NOMO-1 treated with DMSO at 0.1 percent for 48 hours (cell line): ENCODE data around the gene PHF13.
"Not testable (repeated sequence)": the region's sequence is repeated elsewhere in the genome, so short reads cannot be mapped to it uniquely, and the experiment has no call there.

Source experiments
- DNase-seq: peaks from one replicate; lab custom pipeline; 2025; ENCODE audit not compliant: unreplicated experiment; lab: John Stamatoyannopoulos, UW

Gene PHF13

GRCh38 chr1:6586404-6586816 is 27.1 kb upstream of the PHF13 start:
- DNase-seq = no peak

- DNase-seq = no peak
Measured at GRCh38 chr1:6587261-6588005, 26.1 kb upstream of the PHF13 start.

DNA sequence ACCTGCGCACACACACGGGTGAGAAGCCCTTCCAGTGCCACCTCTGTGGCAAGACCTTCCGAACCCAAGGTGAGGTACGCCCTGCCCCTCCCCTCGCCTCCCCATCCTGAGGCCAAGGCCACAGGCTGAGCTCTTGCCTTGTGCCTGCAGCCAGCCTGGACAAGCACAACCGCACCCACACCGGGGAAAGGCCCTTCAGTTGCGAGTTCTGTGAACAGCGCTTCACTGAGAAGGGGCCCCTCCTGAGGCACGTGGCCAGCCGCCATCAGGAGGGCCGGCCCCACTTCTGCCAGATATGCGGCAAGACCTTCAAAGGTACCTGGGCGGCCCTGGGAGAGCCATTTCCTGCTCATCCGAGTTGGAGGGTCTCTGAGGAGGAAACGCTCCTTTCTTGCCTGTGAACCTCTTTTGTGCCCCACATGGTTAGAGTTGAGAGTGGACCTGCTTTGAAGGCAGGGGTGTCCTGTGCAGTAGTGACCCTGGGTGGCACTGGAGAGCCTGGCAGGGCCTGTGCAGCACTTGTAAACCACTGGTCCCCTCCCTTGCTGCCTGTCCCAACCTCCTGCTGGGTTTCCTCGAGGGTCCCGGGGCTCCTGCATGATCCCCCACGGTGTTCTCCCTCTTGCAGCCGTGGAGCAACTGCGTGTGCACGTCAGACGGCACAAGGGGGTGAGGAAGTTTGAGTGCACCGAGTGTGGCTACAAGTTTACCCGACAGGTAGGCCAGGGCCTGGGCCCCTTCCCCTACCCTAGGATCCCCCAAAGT is 25.2 kb upstream of the PHF13 start:
- no peak for DNase-seq

- DNase-seq = no peak
Measured at GRCh38 chr1:6588893-6589520, 24.5 kb upstream of the PHF13 start.

GRCh38 chr1:6590046-6590445 is 23.5 kb upstream of the PHF13 start:
- DNase-seq = no peak

DNA sequence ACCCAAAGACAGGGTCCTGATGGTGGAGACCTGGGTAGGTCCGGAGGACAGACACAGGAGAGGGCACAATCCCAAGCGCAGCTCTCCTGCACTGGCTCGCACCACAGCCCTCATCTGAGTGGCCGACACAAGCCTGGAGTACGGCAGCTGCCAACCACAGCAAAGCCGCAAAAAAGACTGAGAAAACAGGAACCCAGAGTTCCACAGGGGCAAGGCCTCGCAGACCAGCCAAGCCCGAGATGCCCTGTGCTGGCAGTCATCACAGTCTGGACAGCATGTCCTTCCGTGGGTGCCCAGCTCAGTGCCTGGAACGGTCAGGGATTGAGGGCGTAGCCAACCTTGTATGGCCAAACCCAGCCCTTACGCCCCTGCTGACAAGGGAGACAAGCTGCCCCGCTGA is 22.3 kb upstream of the PHF13 start:
- peak; percentile 61 for DNase-seq

- no peak for DNase-seq
Measured at GRCh38 chr1:6591644-6592043, 21.9 kb upstream of the PHF13 start.

GRCh38 chr1:6592441-6592840 is 21.1 kb upstream of the PHF13 start:
- DNase-seq = no peak

- no peak for DNase-seq
Measured at GRCh38 chr1:6592865-6593593, 20.5 kb upstream of the PHF13 start.

DNA sequence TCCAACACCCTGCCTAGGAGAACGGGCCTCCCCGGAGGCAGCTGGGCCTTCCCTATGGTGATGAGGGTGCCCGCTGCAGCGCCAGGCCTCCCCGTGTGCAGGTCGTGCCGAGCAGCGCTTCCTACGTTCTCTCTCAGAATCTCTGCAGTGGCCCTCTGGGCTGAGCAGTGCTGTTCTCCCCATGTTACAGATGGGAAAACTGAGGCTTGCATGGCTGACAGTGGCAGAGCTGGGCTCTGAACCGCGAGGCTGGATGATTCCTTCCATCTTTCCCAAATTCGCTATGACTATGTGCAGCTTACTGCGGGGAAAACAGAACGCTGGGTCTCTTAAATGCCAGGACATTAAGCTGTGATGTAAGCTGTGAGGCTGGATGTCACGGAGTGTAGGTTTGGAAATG is 19.7 kb upstream of the PHF13 start:
- DNase-seq = no peak

DNA sequence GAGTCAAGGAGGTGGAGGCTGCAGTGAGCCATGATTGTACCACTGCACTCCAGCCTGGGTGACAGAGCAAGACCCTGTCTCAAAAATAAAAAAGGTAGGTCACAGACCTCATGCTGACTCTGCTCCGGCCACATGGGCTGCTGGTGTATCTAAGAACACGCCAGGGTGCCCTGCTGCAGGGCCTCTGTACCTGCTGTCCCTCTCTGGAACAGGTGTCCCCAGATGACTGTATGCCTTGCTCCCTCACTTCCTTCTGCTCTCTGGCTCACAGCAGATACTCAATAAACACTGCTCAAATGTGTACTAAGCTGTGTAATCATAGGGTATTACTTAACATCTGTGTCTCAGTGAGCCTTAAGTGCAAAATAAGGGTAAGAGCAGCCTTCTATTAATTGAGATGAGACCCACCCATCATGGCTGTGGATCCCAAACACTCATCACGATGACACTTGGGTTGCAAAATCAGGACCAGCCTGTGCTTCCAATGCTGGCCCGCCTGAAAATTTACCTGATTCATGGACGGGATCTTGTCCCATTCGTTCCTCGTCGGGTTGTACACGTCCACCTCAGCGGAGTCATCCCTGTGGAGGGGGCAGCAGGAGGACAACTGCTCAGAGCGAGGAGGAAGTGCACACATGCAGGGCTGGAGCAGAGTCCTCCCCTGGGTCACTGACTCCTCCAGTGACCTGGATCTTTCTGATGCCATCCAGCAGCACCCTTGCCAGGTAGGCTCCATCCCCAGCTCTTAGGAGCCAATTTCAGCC is 18.4 kb upstream of the PHF13 start:
- no peak for DNase-seq

DNA sequence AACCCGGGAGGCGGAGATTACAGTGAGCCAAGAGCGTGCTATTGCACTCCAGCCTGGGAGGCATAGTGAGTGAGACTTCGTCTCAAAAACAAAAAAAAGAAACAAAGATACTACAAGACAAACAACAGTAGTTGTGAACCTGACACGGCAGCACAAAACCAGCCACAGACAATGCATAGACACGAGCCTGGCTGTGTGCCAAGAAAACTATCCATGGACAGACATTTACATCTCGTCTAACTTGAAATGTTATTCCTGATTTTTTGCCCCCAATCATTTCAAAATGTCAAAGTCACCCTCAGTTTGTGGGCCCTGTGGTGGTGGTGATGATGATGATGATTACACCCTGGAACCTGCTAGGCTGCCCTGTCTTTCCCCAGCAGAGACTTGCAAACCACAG is 17.2 kb upstream of the PHF13 start:
- no peak for DNase-seq

DNA sequence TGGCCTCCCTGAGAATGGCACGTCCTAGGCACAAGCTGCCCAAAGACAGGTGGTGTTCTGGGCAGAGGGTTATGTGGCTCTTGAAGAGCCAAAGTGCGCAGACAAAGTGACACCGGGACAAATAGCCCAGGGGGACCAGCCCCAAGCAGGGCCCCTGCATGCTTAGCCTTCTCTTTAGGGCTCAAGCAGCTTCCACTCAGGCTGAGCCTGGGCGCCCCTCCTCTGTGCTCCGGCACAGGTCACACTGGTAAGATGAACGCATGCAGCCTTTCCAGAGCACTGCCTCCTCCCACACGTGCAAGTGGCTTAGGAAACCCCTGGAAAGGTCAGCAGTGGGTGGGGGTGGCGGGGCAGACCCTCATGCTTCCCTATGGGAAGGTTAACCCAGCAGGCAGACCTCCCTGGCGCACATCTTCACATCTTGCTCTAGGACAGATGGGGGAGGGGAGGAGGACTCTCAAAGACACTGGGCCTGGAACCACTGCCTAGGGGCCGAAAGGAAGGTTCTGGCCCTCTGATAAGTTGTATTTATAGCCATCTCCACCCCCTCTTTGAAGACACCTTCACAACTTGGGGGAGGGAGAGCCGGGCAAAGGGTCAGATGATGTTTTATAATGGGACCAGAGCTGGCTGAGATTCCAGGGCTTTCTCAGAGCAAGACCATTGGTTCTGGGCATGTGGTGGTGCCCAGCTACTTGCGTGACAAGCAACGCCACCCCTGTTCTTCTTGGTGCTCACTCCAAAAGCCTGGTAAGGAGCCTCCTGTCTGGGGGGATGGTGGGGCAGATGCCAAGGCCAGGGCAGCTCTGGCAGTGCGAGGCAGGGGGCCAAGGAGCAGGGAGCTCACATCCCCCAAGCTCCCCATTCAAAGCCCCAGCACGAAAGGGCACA is 16.4 kb upstream of the PHF13 start:
- DNase-seq = no peak

- no peak for DNase-seq
Measured at GRCh38 chr1:6597777-6598131, 15.8 kb upstream of the PHF13 start.

DNA sequence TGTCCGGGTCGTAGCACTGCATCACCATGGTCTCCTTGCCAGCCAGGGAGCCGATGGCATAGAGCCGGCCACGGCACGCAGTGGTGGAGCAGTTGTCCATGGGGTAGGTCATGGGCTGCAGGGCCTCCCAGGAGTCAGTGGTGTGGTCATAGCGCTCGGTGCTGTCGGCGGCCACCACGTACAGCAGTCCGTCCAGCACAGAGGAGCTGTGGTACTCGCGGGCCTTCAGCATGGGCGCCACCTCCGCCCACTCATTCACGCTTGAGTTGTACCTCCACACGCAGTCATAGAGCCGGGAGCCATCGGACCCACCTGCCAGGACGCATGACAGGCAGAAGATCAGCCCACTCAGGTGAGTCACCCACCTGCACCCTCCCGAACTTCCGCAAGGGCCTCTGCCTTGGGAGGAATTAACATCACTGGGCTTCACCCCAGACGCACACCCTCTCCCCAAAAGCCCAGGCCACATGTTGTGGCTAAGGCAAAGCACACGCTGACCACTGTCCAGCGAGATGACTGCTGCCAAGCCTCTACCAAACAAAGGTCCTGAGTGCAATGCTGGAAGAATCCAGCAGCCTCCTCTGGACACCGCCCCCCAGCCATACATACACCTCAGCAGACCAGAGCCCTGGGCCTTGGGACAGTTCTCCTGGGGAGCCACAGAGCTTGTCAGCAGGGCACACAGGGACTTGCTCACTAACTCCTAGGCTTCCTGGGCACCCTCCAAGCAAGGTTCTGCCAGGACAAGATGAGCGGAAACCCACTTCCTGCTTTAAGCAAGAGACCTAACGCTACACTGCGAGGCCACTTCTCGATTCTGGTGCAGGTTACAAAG is 14.2 kb upstream of the PHF13 start:
- DNase-seq = peak; percentile 80

- not testable (repeated sequence) for DNase-seq
Measured at GRCh38 chr1:6599991-6600390, 13.5 kb upstream of the PHF13 start.

DNA sequence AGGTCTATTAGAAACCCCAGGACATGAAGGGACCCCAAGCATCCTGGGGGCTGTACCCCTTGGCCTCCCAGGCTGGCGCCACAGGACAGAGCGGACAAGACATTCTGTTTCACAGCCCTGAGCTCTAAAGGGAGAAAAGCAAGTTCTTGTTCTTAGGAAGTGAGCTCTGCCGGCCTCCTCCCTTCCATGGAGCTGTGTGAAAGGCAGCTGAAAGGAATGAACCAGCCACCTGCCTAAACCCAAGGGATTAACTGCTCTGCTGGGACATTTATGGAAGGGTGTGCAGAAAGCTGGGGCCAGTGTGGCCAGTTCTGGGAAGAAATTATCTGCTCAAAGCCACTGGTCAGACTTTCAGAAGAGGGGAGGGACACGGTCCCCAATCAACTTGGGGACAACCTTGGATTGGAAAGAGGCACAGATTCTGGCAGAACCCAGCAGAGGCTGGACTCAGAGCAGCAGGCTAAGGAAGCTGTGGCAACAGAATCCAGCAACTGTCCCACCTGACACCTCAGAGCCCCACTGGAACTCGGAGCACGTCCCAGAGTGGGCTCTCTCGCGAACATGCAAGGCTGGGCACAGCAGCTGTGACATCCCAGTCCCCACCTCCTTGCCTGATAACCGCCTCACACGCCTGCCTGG is 13.0 kb upstream of the PHF13 start:
- peak; percentile 5 for DNase-seq
